GM12872 (cell line): ENCODE data around the gene SLC31A1.

ENCODE experiments used
- CTCF ChIP-seq: IDR thresholded peaks from 3 replicates; pipeline ENCODE4 v1.5.1; 2011; ENCODE audit warnings: low read depth, mild to moderate bottlenecking, low read length, moderate library complexity; ENCODE audit not compliant: insufficient read depth

SLC31A1 gene

GRCh38 chr9:113221003-113221799 lies at the start of gene SLC31A1, which contains the start of gene FKBP15:
Gene SLC31A1, plus strand, starts transcription at chr9:113221544. Its CDS starts 34,605 bp downstream, at chr9:113256149.
Gene FKBP15, minus strand, starts transcription at chr9:113221277. Its CDS starts 34 bp downstream, at chr9:113221243.
- no peak for TF ChIP-seq CTCF

GRCh38 chr9:113173341-113173740 lies 48.0 kb upstream of the SLC31A1 start:
- TF ChIP-seq CTCF = no peak

GRCh38 chr9:113176803-113177202 lies 44.5 kb upstream of the SLC31A1 start:
- no peak for TF ChIP-seq CTCF

- TF ChIP-seq CTCF = no peak
Measured at GRCh38 chr9:113177251-113177650, 44.1 kb upstream of the SLC31A1 start.

- TF ChIP-seq CTCF = no peak
Measured at GRCh38 chr9:113178087-113178486, 43.3 kb upstream of the SLC31A1 start.

GRCh38 chr9:113179839-113180238 lies 41.5 kb upstream of the SLC31A1 start:
- no peak for TF ChIP-seq CTCF

- no peak for TF ChIP-seq CTCF
Measured at GRCh38 chr9:113181165-113181564, 40.2 kb upstream of the SLC31A1 start.
